ENCODE data around the gene PLEKHA7. TPM values are rescaled to one million over a fixed set of nuclear protein-coding genes. Genes with fewer than 3 reads are reported as not detected.
A peak's percentile ranks its signal among the peaks of the same experiment; 100 is the strongest.

PLEKHA7 gene
- total and polyA plus RNA-seq, 2 of the 13 experiments (the other 11 are each of a cell fraction or from before 2014, with no cell fraction given): 17.5 to 18.7 TPM

GRCh38 chr11:16774936-16775613 lies 239.1 kb downstream of the PLEKHA7 start (continued):
- TF ChIP-seq HIC2 (CRISPR knock-in tag; IDR thresholded peaks at IDR 0.05; ENCODE audit: low read depth) (0 out of 2 replicates have a peak, but pooled peaks have one; percentile 38), ZMYM2 (CRISPR knock-in tag; IDR thresholded peaks at IDR 0.05) (no peak), POLR2AphosphoS2 (IDR thresholded peaks at IDR 0.05; ENCODE audit: low read depth, low read length) (no peak), GFI1 (CRISPR knock-in tag; IDR thresholded peaks at IDR 0.05; ENCODE audit: borderline replicate concordance) (no peak), MLX (CRISPR knock-in tag; IDR thresholded peaks at IDR 0.05) (no peak), ZBTB46 (CRISPR knock-in tag; IDR thresholded peaks at IDR 0.05; ENCODE audit: borderline replicate concordance) (no peak), REST (IDR thresholded peaks at IDR 0.05; ENCODE audit: borderline replicate concordance in 1 of 2, low read depth in 1 of 2, low read length in 2 of 2) (0 out of 4 replicates have a peak, but pooled peaks of 1 of the 2 experiments have one; percentile 20), AGO1 (IDR thresholded peaks at IDR 0.05; ENCODE audit: low read depth, low read length, poor library complexity, severe bottlenecking) (no peak), TRAFD1 (CRISPR knock-in tag; IDR thresholded peaks at IDR 0.05; ENCODE audit: borderline replicate concordance) (no peak), GMEB1 (CRISPR knock-in tag; IDR thresholded peaks at IDR 0.05; ENCODE audit: borderline replicate concordance) (no peak; the same call in 1 of the 2 replicates), DMAP1 (CRISPR knock-in tag; IDR thresholded peaks at IDR 0.05) (no peak), HOXD1 (CRISPR knock-in tag; IDR thresholded peaks at IDR 0.05) (no peak), SKI (IDR thresholded peaks at IDR 0.05; ENCODE audit: partially characterized antibody) (no peak), ZNF580 (CRISPR knock-in tag; IDR thresholded peaks at IDR 0.05; ENCODE audit: borderline replicate concordance, low read depth) (no peak; the same call in 1 of the 2 replicates), NFE2 (CRISPR knock-in tag; IDR thresholded peaks at IDR 0.05) (no peak)
